ENCODE results near the gene STAT5A.

GRCh38 chr17:42281571-42282096 is 6.7 kb upstream of the STAT5A start:
- TF ChIP-seq SIN3A (IDR thresholded peaks at IDR 0.05; ENCODE audit: borderline replicate concordance, insufficient read depth, low read length), result no peak
- no peak for TF ChIP-seq TAF1 (IDR thresholded peaks at IDR 0.05; ENCODE audit: borderline replicate concordance, insufficient read depth, low read length)
- TF ChIP-seq, protein P1, sequence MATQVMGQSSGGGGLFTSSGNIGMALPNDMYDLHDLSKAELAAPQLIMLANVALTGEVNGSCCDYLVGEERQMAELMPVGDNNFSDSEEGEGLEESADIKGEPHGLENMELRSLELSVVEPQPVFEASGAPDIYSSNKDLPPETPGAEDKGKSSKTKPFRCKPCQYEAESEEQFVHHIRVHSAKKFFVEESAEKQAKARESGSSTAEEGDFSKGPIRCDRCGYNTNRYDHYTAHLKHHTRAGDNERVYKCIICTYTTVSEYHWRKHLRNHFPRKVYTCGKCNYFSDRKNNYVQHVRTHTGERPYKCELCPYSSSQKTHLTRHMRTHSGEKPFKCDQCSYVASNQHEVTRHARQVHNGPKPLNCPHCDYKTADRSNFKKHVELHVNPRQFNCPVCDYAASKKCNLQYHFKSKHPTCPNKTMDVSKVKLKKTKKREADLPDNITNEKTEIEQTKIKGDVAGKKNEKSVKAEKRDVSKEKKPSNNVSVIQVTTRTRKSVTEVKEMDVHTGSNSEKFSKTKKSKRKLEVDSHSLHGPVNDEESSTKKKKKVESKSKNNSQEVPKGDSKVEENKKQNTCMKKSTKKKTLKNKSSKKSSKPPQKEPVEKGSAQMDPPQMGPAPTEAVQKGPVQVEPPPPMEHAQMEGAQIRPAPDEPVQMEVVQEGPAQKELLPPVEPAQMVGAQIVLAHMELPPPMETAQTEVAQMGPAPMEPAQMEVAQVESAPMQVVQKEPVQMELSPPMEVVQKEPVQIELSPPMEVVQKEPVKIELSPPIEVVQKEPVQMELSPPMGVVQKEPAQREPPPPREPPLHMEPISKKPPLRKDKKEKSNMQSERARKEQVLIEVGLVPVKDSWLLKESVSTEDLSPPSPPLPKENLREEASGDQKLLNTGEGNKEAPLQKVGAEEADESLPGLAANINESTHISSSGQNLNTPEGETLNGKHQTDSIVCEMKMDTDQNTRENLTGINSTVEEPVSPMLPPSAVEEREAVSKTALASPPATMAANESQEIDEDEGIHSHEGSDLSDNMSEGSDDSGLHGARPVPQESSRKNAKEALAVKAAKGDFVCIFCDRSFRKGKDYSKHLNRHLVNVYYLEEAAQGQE (IDR thresholded peaks at IDR 0.05; ENCODE audit: insufficient read depth in 1 of 2, low read depth in 2 of 2, low read length in 2 of 2), result no peak

Data from PFSK-1 (cell line).